Gastrocnemius medialis (tissue), 4 donors: ENCODE measurements around the gene ZNF445. TPM values are rescaled to one million over a fixed set of nuclear protein-coding genes. Genes with fewer than 3 reads are reported as not detected.

Source experiments
- ATAC-seq, 2 donors: fragments of 150-250 bp; one replicate each; pipeline ENCODE4 v1.9.1; 2016
- DNase-seq, 2 donors: peaks; one replicate each; pipeline ENCODE4 v3.0.0-alpha.2; 2019
- H3K27ac ChIP-seq, 4 donors: fragments of 200-600 bp; sonication (generic); 1 replicate in 1 of 4; 2 replicates in 3 of 4; pipeline ENCODE4 v1.5.1; 2016 to 2018; ENCODE audit warnings: mild to moderate bottlenecking in 2 of 4, moderate library complexity in 1 of 4
- H3K27me3 ChIP-seq, 3 donors: fragments of 200-600 bp; sonication (generic) in 2 of 3; 1 replicate in 1 of 3; 2 replicates in 2 of 3; pipeline versions ENCODE4 v1.5.1 to v1.6.0; 2016 to 2019; ENCODE audit warnings: mild to moderate bottlenecking in 1 of 3, moderate library complexity in 1 of 3
- H3K36me3 ChIP-seq, 2 donors: fragments of 200-600 bp; sonication (generic) in 1 of 2; one replicate each; pipeline ENCODE4 v1.5.1; 2017 to 2018
- H3K4me1 ChIP-seq, 2 donors: fragments of 200-600 bp; sonication (generic) in 1 of 2; one replicate each; pipeline ENCODE4 v1.5.1; 2016 to 2017; ENCODE audit warnings: mild to moderate bottlenecking in 2 of 2
- H3K4me3 ChIP-seq, 4 donors: fragments of 200-600 bp; sonication (generic) in 3 of 4; 1 replicate in 1 of 4; 2 replicates in 3 of 4; pipeline ENCODE4 v1.5.1; 2016 to 2019; ENCODE audit warnings: mild to moderate bottlenecking in 2 of 4
- H3K9me3 ChIP-seq, 3 donors: fragments of 200-600 bp; sonication (generic) in 2 of 3; 1 replicate in 1 of 3; 2 replicates in 2 of 3; pipeline ENCODE4 v1.5.1; 2016 to 2019
- CTCF ChIP-seq, 5 experiments: fragments of 450-650 bp in 3 of 5; fragments of 200-600 bp in 2 of 5; sonication (generic) in 2 of 5; IDR thresholded peaks in 4 of 5; conservative IDR thresholded peaks in 1 of 5; 1 replicate in 4 of 5; 2 replicates in 1 of 5; pipeline ENCODE4 v1.5.1; 2016 to 2019; ENCODE audit warnings: antibody characterized with exemption in 5 of 5, mild to moderate bottlenecking in 3 of 5, moderate library complexity in 3 of 5
- POLR2A ChIP-seq, 2 donors: fragments of 450-650 bp; IDR thresholded peaks; one replicate each; pipeline ENCODE4 v1.6.1; 2017; ENCODE audit warnings: antibody characterized with exemption in 2 of 2, mild to moderate bottlenecking in 2 of 2, moderate library complexity in 2 of 2
- in situ Hi-C, 4 donors: fragments of 200-750 bp; cut with MboI; loops; one replicate each; pipeline versions ENCODE4 v1.15.0 to v1.8.0; 2017; ENCODE audit warnings: low sequenced_read_pairs in 4 of 4
- intact Hi-C: fragments of 100-400 bp; cut with DNase I; formaldehyde crosslinking; loops from one replicate; pipeline ENCODE4 v1.15.1; 2023; ENCODE audit warnings: low total_unique reads
- total RNA-seq, 4 donors: library from RNA; depleted of rRNA; stranded (reverse); fragments of >200 nt; gene quantifications; one replicate each; pipeline versions ENCODE4 v1.1.0 to v1.2.3, GENCODE V29; 2016

Gene ZNF445
- total RNA-seq, 4 donors from 2014 or later: 3.6 to 6.2 (median 3.8) TPM

- H3K9me3 ChIP-seq: no peaks in the 10 kb centered on the region
- H3K36me3 ChIP-seq: no peaks in the 10 kb centered on the region
- H3K27me3 ChIP-seq: no peaks in the 10 kb centered on the region
- H3K27ac ChIP-seq: no peak overlapping the region
- H3K4me3 ChIP-seq: no peak overlapping the region
- no peaks in the 10 kb centered on the region for H3K4me1 ChIP-seq
- TF ChIP-seq CTCF (IDR thresholded peaks at IDR 0.05 in 4 of 5, conservative IDR thresholded peaks at IDR 0.05 in 1 of 5) (no peak), POLR2A (IDR thresholded peaks at IDR 0.05) (no peak)
- intact Hi-C loops (no loop called here), in situ Hi-C loops (no loop called here)
- no peak for DNase-seq
- no peak for ATAC-seq
Measured at GRCh38 chr3:44430466-44430865, 47.0 kb downstream of the ZNF445 start.

GRCh38 chr3:44429459-44429858 lies 48.0 kb downstream of the ZNF445 start:
- no peak for ATAC-seq
- Histone ChIP-seq H3K27me3 (no peaks in the 10 kb centered on the region), H3K36me3 (no peaks in the 10 kb centered on the region), H3K4me1 (no peaks in the 10 kb centered on the region), H3K9me3 (no peaks in the 10 kb centered on the region), H3K4me3 (no peak overlapping the region), H3K27ac (no peak overlapping the region)
- in situ Hi-C loops (no loop called here), intact Hi-C loops (no loop called here)
- TF ChIP-seq CTCF (IDR thresholded peaks at IDR 0.05 in 4 of 5, conservative IDR thresholded peaks at IDR 0.05 in 1 of 5) (no peak), POLR2A (IDR thresholded peaks at IDR 0.05) (no peak)
- DNase-seq: no peak

- H3K4me1 ChIP-seq: no peaks in the 10 kb centered on the region
- in situ Hi-C loops: no loop called here
- intact Hi-C loops: no loop called here
- no peak for DNase-seq
- no peaks in the 10 kb centered on the region for H3K27me3 ChIP-seq
- TF ChIP-seq CTCF (IDR thresholded peaks at IDR 0.05 in 4 of 5, conservative IDR thresholded peaks at IDR 0.05 in 1 of 5): no peak
- no peak for TF ChIP-seq POLR2A (IDR thresholded peaks at IDR 0.05)
- no peak overlapping the region for H3K27ac ChIP-seq
- no peaks in the 10 kb centered on the region for H3K36me3 ChIP-seq
- no peaks in the 10 kb centered on the region for H3K9me3 ChIP-seq
- no peak for ATAC-seq
- no peak overlapping the region for H3K4me3 ChIP-seq
Measured at GRCh38 chr3:44428910-44429309, 48.6 kb downstream of the ZNF445 start.

- ATAC-seq (no peak), DNase-seq (no peak)
- TF ChIP-seq POLR2A (IDR thresholded peaks at IDR 0.05) (no peak), CTCF (IDR thresholded peaks at IDR 0.05 in 4 of 5, conservative IDR thresholded peaks at IDR 0.05 in 1 of 5) (no peak)
- in situ Hi-C loops (no loop called here), intact Hi-C loops (no loop called here)
- Histone ChIP-seq H3K9me3 (no peaks in the 10 kb centered on the region), H3K4me1 (no peaks in the 10 kb centered on the region), H3K27me3 (no peaks in the 10 kb centered on the region), H3K4me3 (no peak overlapping the region), H3K27ac (no peak overlapping the region), H3K36me3 (no peaks in the 10 kb centered on the region)
Measured at GRCh38 chr3:44427683-44428082, 49.8 kb downstream of the ZNF445 start.

GRCh38 chr3:44424758-44425157 lies 52.7 kb downstream of the ZNF445 start:
- DNase-seq (no peak), ATAC-seq (no peak)
- TF ChIP-seq CTCF (IDR thresholded peaks at IDR 0.05 in 4 of 5, conservative IDR thresholded peaks at IDR 0.05 in 1 of 5) (no peak), POLR2A (IDR thresholded peaks at IDR 0.05) (no peak)
- in situ Hi-C loops: no loop called here
- intact Hi-C loops: no loop called here
- no peak overlapping the region for H3K27ac ChIP-seq
- H3K36me3 ChIP-seq: no peaks in the 10 kb centered on the region
- no peaks in the 10 kb centered on the region for H3K9me3 ChIP-seq
- H3K27me3 ChIP-seq: no peaks in the 10 kb centered on the region
- no peaks in the 10 kb centered on the region for H3K4me1 ChIP-seq
- H3K4me3 ChIP-seq: no peak overlapping the region
